Liver (tissue), 3 donors: ENCODE results near the gene SCML2.

Experiments
- CTCF ChIP-seq: fragments of 150-350 bp; IDR thresholded peaks from 2 replicates; pipeline ENCODE4 v1.5.1; 2017; ENCODE audit warnings: improper control_type of control experiment, low read depth, low read length; ENCODE audit not compliant: missing input control
- EGR1 ChIP-seq, 2 donors: IDR thresholded peaks; 2 replicates each; pipeline ENCODE4 v1.6.1; 2016 to 2018; ENCODE audit warnings: antibody characterized with exemption in 2 of 2, low read depth in 2 of 2
- GABPA ChIP-seq, 2 donors: IDR thresholded peaks in 1 of 2; conservative IDR thresholded peaks in 1 of 2; 2 replicates each; pipeline ENCODE4 v1.6.1; 2016; ENCODE audit warnings: antibody characterized with exemption in 2 of 2, mild to moderate bottlenecking in 1 of 2, moderate library complexity in 1 of 2
- RAD21 ChIP-seq, 2 donors: IDR thresholded peaks; 2 replicates each; pipeline ENCODE4 v1.6.1; 2016; ENCODE audit warnings: antibody characterized with exemption in 2 of 2, mild to moderate bottlenecking in 2 of 2
- REST ChIP-seq: IDR thresholded peaks from 2 replicates; pipeline ENCODE4 v1.6.1; 2016; ENCODE audit warnings: antibody characterized with exemption, mild to moderate bottlenecking
- SP1 ChIP-seq: IDR thresholded peaks from 2 replicates; pipeline ENCODE4 v1.6.1; 2018; ENCODE audit warnings: antibody characterized with exemption, mild to moderate bottlenecking
- TAF1 ChIP-seq: conservative IDR thresholded peaks from 2 replicates; pipeline ENCODE4 v1.6.1; 2016; ENCODE audit warnings: antibody characterized with exemption, mild to moderate bottlenecking
- YY1 ChIP-seq: IDR thresholded peaks from 2 replicates; pipeline ENCODE4 v1.6.1; 2016; ENCODE audit warnings: antibody characterized with exemption, mild to moderate bottlenecking
- ZBTB33 ChIP-seq: IDR thresholded peaks from 2 replicates; pipeline ENCODE4 v1.6.1; 2016; ENCODE audit warnings: antibody characterized with exemption
- donor health status: healthy.
- donor health status: healthy.

GRCh38 chrX:18401848-18402213, 47.3 kb upstream of the SCML2 start:
- TF ChIP-seq CTCF = no peak
- TF ChIP-seq SP1 = no peak
- no peak for TF ChIP-seq RAD21 (IDR thresholded peaks at IDR 0.05)
- no peak for TF ChIP-seq GABPA (IDR thresholded peaks at IDR 0.05 in 1 of 2, conservative IDR thresholded peaks at IDR 0.05 in 1 of 2)
- TF ChIP-seq ZBTB33 = no peak
- TF ChIP-seq EGR1 (IDR thresholded peaks at IDR 0.05; ENCODE audit: low read depth in 2 of 2) = no peak
- no peak for TF ChIP-seq REST
- TF ChIP-seq YY1 = no peak
- no peak for TF ChIP-seq TAF1
